HG02610 (cell line): Measurements from ENCODE around the gene SLC37A1.

Experiments used
- ATAC-seq: cut with Tn5 transposase; IDR thresholded peaks from one replicate; pipeline ENCODE4 v1.9.1; 2021; ENCODE audit warnings: mild to moderate bottlenecking, moderate library complexity; ENCODE audit not compliant: unreplicated experiment

SLC37A1 gene

GRCh38 chr21:42556960-42557359 lies 43.3 kb downstream of the SLC37A1 start:
- no peak for ATAC-seq

DNA sequence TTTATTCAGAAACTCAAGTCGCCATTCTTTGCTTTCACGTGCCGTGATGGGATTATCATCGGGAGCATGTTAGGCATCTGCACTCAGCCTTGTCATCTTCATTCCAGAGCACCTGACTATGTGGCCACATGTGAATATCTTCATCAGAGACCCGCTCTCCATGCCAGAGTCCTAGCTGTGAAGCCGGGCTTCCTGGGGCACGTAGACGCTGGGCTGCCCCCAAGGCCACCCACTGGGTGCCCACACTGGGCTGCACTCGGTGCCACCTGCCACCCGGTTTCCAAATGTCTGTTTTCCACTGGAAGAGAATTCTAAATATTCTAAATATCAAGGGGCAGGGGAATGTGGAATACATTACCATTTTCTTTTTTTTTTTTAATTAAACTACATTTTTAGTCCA lies 43.8 kb downstream of the SLC37A1 start:
- ATAC-seq: no peak

DNA sequence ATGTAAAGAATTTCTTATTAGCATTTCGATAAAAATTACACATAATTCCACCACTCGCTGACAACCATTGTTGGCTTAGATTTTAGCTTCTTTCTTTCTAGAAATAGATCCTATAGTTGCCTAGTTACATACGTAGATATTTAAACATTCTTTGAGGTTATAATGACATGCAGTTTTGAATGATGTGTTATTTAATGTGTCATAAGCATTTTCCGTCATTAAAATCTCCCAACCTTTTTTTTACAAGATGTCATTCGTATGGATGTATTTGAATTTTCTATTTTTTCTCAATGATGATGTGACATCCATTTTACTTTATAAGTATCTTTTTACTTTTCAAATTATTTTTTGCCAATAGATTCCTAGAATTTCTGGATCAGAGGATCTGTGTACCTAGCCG lies 44.7 kb downstream of the SLC37A1 start:
- no peak for ATAC-seq

- no peak for ATAC-seq
Observed at GRCh38 chr21:42558846-42559245, 45.2 kb downstream of the SLC37A1 start.

DNA sequence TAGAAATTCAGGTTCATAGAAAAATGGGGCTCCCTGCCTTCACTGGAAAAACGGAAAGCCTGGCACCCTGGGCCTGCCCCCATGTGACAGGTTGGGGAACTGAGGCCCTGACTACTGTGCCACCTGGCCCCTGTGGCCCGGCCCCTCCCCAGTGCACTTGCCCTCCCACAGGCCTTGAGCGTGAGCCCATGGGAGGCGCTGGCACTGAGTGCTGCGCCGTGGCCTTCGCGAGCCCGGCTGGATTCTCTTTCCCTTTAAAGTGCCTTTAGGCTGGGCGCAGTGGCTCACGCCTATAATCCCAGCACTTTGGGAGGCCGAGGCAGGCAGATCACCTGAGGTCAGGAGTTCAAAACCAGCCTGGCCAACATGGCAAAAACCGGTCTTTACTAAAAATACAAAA lies 45.7 kb downstream of the SLC37A1 start:
- no peak for ATAC-seq

DNA sequence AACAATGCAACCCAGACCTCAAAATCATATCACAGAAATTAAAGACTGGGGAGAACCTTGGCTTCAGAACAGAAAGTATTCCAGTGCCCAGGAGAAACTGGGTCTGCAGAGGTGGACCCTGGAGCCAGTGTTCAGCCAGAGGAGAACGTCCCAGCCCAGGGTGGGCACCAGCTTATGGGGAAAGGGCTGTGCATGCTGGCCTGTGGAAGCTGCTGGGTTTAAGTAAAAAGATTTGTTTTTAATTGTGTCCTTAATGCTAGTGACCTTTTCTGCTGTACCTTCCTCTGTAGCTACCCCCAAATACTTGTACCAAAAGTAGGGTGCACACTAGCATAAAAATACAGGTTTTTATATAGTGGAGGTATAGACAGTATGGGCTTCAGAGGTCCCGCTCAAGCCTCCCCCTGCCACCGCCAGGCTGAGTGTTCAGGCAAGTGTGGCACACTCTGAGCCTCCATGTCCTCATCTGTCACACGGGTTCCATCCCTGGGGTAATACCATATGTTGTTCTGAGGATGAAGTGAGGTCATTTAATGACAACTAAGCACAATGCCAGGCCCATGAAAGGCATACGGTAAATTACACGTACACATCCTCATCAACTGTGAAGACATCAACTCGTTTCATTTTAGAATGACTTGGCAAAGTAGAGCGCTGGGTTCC lies 47.0 kb downstream of the SLC37A1 start:
- ATAC-seq: no peak

DNA sequence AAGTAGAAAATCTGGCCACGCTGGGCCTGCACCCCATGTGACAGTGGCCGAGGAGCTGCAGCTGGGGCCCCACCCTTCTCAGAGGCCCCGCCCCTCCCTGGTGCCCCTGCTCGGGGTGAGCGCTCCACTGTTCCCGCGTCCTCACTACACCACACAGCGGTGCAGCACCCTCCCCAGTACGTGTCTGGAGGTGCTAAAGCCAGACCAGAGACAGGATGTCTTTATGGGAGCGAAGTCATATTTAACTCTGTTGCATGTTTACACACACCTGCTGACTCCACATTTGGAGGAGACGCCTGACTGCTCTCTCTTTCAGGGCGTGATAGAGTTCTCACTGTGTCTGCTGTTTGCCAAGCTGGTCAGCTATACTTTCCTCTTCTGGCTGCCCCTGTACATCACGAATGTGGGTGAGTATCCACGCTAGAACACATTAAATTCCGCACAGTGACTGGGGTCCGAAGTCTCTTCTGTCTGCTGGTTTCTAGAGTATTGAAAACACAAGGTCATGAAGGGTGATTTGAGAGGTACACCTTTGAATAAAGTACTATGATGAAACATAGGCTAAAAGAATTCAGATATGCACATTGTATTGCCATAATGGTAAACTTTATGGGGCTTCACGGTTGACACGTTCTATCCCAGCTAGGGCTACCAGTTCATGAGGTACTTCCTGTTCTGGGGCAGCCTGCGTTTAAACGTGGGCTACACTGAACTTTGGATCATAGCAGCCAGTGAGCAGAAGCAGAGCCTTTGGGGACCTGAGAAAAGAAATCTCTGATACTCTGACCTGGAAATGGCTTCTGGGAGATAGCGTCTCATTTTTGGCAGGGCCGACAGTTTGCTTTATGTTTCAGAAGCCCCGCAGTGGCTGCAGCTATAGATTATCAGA lies 48.4 kb downstream of the SLC37A1 start:
- ATAC-seq: no peak

GRCh38 chr21:42562816-42563215 lies 49.2 kb downstream of the SLC37A1 start:
- no peak for ATAC-seq

- no peak for ATAC-seq
Observed at GRCh38 chr21:42563261-42563660, 49.6 kb downstream of the SLC37A1 start.

GRCh38 chr21:42563686-42564085 lies 50.0 kb downstream of the SLC37A1 start:
- no peak for ATAC-seq

DNA sequence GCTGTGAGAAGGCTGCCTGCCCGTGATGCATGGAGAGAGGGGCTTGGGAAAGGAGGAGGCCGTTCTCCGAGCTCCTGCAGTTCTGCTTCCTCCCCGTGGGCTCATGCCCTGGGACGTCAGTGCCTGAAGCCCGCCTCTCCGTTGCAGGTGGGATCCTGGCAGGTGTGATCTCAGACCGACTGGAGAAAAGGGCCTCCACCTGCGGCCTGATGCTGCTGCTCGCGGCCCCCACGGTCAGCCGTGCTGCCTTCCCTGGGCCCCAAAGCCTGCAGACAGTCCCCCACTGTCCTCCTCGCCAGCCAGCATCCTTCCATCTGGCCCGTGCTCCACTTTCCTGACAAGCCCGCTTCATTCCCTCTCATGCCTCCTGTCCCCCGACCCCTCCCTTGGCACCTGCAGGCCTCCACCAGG lies 50.9 kb downstream of the SLC37A1 start:
- no peak for ATAC-seq

DNA sequence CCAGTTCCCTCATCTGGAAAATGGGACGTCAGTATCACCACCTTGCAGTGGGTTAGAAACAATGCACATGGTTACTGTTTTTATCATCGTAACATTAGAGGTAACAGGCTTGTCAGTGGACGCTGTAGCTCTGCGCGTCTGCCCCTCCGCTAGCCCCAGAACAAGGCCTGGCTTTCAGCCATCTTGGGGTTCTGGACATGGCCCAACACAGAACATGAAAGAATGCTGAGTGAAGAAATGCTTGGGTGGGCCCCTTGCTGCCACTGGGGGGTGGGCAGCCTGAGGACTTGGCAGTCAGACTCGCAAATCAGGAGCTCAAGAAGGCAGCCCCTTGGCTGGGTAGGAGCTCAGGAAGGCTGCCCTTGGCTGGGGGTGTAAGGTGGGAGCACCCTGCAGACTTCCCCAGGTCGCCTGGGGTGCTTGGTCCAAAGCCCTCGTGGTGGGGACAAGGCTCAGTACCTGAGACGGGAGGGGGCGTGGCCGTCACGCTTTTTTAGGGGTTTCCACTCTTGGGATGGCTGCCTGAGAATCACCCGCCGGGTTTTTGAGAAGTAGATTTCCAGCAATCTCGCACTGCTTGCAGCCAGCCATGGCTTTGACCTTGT lies 51.7 kb downstream of the SLC37A1 start:
- no peak for ATAC-seq

GRCh38 chr21:42565886-42566523 lies 52.4 kb downstream of the SLC37A1 start:
- ATAC-seq: no peak

DNA sequence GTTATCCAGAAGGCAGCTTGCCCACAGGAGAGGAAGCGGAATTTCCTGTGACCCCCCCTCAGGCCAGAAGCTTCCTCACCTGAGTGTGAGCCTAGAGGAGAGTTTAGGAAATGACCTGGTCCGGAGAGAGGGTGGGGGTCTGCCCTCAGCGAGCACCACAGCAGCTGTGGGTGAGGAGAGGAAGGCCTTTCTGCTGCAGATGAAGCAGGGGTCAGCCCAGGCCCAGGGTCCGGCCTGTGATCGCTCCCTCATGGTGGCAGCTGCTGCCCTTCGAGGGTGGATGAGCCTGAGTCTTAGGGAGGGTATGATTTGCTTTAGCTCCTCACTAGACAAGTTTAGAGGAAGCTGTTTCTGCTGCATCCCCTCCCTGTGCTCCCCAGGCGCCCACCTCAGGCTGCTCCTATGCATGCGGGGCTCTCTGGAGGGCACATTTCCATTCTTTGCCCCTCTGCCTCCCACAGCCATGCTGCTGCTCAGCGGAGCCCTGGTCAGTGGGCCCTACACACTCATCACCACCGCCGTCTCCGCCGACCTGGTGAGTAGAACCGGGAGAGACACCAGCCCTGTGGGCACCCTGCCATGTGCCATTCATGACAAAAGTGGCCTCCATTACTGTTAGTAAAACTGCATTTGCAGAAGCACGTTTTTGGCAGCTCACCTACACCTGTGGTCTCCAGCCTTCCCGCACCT lies 53.0 kb downstream of the SLC37A1 start:
- no peak for ATAC-seq

DNA sequence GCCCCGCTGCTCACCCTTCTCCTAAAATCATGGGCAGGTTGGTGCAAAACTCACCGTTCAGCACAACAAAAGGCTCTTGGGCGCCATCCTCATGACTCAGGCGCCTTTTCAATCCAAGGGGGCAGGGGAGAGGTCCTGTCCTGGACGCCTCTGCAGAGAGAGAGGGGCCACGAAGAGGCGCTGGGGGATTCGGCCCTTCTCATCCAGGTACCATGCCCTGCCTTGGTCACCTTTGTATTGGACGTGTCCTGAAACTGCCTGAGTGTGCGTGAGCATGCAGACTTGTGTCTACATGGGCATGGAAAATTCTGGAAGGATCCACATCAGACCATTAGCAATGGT lies 53.5 kb downstream of the SLC37A1 start:
- ATAC-seq: no peak

- no peak for ATAC-seq
Observed at GRCh38 chr21:42567861-42568260, 54.2 kb downstream of the SLC37A1 start.

- no peak for ATAC-seq
Observed at GRCh38 chr21:42568376-42568775, 54.7 kb downstream of the SLC37A1 start.

GRCh38 chr21:42568866-42569731 lies 55.4 kb downstream of the SLC37A1 start:
- no peak for ATAC-seq

DNA sequence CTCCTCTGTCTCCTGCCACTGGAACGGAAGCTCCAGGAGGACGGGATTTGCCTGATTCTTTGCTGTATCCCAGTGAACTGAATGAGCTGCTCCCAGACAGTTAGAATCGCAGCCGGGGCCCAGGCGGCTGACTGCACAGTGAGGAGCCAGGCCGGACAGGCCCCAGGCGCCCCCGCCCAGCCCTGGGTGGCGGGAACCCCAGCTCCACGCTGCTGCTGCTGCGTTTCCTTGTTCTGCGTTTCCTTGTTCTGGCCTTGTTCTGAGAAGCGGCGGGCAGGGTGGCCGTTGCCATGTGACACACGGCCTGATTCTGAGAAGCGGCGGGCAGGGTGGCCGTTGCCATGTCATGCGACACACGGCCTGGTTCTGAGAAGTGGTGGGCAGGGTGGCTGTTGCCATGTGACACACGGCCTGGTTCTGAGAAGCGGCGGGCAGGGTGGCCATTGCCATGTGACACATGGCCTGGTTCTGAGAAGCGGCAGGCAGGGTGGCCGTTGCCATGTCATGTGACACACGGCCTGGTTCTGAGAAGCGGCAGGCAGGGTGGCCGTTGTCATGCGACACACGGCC lies 56.2 kb downstream of the SLC37A1 start:
- no peak for ATAC-seq

DNA sequence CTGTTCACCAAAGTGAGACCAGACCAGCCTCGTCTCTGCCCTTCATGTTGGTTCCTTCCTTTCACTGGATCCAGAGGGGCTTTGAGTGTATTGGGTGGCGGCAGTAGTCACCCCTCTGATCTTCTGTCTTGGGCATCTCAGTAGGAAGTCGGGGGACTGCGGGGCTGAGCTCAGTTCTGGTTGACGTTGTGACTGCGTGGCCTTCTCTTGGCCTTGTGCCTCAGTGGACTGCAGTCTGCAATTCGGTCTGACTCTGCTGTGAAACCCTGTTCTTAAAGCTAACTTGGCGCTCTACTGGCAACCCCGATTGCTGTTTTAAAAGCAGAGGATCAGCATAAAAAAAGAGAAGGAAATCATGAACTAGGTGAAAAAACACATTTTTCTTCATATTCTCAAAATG lies 56.7 kb downstream of the SLC37A1 start:
- ATAC-seq: no peak
